HG02763 (cell line): Measurements from ENCODE around the gene R3HDM4.
"Not testable (repeated sequence)": the region's sequence is repeated elsewhere in the genome, so short reads cannot be mapped to it uniquely, and the experiment has no call there.

Experiments used
- ATAC-seq: cut with Tn5 transposase; IDR thresholded peaks from one replicate; pipeline ENCODE4 v1.9.1; 2021; ENCODE audit warnings: mild to moderate bottlenecking, moderate library complexity; ENCODE audit not compliant: unreplicated experiment

R3HDM4 gene

DNA sequence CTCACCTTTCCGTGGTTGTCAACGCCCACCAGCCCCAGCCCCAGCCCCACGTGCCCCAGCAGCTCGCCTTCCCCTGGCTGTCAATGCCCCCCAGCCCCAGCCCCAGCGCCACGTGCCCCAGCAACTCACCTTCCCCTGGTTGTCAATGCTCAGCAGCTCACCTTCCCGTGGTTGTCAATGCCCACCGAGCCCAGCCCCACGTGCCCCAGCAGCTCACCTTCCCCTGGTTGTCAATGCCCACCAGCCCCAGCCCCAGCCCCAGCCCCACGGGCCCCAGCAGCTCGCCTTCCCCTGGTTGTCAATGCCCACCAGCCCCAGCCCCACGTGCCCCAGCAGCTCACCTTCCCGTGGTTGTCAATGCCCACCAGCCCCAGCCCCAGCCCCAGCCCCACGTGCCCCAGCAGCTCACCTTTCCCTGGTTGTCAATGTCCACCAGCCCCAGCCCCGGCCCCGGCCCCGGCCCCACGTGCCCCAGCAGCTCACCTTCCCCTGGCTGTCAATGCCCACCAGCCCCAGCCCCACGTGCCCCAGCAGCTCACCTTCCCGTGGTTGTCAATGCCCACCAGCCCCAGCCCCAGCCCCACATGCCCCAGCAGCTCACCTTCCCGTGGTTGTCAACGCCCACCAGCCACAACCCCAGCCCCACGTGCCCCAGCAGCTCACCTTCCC, 34.9 kb downstream of the R3HDM4 start:
- ATAC-seq, result not testable (repeated sequence)

DNA sequence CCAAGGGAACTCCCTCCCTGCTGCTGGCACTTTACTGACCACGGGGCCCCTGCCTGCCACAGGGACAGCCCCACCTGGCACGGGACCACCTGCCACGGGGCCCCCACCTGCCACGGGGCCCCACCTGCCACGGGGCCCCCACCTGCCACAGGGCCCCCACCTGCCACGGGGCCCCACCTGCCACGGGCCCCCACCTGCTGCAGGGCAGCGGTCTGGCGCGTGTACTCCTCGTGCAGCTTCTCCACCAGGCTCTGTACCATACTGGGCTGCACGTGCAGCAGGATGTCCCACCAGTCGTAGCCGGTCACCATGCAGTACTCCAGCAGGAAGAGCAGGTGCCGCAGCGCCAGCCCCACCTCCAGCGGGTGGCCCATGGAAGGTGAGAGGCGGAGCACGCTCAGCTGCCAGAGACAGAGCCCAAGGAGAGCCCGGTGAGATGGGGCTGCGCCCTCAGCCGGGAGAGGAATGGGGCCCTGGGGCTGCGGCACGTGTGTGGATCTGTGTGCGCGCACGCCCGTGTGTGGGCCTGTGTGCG, 36.2 kb downstream of the R3HDM4 start:
- no peak for ATAC-seq

DNA sequence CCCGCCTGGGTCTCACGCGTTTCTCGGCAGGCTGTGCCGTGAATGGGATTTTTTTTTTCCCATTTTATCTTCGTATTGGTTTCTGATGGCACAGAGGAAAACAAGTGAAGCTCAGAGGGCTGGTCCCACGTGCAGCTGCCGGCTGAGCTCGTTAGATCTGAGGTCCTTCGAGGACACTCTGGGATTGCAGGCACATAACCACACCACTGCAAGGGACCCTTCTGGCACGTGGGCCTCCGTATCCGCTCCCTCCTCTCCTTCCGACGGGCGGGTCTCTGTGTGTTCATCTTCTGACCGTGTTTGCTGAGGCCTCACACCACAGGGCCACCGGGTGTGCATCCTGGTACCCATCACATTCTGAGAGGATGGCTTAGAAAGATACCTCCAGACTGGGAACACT, 36.9 kb downstream of the R3HDM4 start:
- ATAC-seq, result no peak

DNA sequence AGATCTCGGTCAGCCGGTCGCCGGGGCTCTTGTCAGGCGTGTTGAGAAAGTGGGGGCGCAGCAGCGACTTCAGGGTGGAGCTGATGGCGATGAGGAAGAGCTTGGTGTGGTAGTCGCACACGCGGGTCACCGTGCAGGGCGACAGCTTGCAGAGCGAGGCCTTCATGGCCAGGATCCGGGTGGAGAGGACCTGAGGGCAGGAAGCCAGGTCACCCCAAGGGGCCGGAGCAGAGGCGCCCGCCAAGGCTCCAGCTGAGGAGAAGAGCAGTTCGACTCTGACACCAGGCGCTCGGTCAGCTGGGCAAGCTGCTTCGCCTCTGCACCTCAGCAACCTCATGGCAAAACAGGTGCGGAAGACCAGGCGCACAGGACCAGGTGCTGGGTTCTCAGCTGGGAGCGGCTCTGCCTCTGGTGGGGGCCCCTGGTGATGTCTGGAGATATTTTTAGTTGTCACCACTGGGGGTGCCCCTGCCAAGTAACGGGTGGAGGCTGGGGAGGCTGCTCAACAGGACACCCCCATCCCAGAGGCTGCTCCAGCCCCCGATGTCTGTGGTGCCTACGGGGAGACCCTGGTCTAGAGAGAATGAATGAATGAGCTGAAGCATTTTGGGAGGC, 37.6 kb downstream of the R3HDM4 start:
- ATAC-seq, result no peak

DNA sequence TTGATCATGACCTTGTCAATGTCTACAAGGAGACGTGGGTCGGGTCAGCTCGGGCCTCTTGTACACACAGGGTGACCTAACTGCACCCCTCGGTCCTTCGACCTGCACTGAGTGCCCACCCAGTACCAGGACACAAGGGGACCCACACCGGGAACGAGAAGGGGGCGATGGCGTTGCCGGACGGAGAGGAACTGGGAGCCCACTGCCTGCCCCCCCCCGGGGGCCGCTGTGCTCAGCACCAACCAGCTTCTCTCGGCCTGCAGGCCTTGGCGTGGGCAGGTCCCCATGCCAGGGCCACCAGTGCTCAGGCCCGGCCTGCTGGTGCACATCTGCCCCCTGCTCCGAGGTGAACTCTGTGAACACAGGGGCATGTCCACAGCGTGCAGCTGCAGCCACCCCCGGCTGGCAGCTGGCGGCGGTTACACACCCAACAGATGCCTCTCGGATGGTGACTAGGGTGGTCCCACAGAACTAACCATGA, 39.4 kb downstream of the R3HDM4 start:
- no peak for ATAC-seq

DNA sequence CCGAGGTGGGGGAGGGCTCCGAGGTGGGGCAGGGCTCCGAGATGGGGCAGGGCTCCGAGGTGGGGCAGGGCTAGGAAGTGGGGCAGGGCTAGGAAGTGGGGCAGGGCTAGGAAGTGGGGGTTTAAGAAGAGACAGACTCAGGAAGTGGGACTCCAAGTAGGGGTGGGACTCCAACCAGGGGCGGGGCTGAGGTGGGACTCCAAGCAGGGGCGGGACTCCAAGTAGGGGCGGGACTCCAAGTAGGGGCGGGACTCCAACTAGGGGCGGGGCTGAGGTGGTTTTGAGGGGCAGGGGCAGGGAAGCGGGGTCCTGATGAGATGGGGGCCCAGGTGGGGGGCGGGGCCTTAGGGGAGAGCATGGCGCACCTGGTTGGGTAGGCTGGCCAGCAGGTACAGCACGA, 39.9 kb downstream of the R3HDM4 start:
- no peak for ATAC-seq

DNA sequence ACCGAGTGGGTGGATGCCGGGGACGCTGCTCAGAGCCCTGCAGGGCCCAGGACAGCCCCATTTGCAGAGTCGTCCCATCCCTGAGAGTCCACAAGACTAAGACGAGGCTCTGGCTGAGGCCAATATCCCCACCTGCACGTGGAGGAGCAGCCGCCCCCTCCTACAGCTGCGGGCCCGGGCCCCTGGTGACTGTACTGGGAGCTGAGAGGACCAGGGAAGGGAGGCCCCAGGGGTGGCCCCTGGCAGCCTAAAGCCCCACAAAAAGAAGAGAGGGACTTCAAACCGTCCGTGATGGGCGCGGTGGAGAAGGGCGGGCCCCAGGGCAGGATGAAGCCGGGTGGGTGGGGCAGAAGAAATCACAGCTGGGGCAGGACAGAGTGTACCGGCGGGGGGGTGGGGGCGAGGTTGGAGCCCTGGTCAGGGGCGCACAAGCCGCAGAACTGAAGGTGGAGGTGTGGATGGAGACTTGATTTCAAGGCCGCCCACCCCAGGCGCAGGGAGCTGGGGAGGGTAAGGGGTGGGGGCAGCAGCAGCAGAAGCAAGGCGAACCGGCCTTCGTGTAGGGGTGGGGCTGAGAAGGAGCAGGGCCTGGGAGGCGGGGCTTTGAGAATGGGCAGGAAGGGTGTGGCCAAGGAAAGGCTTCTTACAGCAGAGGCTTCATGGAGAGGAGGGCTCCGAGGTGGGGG, 40.6 kb downstream of the R3HDM4 start:
- ATAC-seq, result no peak

DNA sequence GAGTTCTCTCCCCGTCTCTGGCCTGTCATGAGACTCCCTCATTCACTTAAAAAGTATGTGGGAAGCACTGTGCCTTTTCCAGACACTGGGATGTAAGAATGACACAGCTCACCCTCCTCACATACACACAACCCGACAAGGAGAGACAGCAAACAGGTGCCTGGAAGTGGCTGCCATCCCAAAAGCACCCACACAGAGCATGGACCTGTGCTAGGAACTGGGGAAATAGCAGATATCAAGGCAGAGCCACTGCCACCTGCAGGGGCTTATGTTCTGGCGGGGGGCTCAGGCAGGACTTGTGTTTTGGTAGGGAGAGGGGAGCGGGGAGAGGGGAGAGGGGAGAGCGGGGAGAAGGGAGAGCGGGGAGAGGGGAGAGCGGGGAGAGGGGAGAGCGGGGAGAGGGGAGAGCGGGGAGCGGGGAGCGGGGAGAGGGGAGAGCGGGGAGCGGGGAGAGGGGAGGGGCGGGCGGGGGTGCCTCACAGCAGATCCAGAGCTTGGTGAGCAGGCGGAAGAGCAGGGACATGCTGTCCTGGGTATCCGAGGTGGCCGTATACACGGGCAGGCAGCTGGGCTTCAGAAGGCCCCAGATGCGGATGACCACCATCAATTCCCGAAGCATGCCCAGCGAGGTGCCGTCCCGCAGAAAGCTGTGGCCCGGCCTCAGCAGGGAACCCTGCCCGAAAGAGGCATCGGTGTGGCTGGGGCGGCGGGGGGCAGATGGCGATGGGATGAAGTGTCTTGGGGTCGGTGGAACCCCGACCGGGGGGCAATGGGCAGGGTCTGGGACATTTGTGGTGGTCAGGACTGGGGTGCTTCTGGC, 41.4 kb downstream of the R3HDM4 start:
- ATAC-seq, result no peak

DNA sequence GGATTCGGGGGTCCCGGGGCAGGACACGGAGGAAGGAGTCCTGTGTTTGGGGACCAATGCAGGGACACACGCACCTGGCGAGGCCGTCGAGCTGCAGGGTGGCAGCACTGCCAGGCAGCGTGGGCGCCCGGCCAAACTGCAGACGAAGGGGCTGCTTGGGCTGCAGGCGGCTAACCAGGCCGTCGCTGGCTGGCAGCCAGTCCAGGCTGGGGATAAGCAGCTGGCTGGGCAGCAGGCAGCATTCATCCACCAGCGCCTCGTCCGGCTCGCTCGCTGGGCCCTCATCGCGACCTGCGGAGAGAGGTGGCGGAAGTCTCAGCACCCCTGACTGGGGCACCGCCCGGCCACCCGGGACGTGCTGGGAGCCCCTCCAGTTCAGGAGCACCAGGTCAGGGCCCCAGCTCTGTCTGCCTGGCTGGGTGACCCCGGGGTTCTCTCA, 42.0 kb downstream of the R3HDM4 start:
- ATAC-seq, result no peak

DNA sequence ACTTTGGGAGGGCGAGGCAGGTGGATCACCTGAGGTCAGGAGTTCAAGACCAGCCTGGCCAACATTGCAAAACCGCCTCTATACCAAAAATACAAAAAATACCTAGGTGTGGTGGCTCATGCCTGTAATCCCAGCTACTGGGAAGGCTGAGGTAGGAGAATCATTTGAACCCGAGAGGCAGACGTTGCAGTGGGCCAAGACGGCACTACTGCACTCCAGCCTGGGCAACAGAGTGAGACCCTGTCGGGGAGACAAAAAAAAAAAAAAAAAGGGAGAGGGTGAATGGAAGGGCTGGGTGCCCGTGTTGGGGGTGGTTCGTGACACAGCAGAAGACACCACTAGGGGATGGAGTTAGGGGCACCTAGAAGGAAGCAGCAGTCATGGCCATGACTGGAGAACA, 42.7 kb downstream of the R3HDM4 start:
- no peak for ATAC-seq

DNA sequence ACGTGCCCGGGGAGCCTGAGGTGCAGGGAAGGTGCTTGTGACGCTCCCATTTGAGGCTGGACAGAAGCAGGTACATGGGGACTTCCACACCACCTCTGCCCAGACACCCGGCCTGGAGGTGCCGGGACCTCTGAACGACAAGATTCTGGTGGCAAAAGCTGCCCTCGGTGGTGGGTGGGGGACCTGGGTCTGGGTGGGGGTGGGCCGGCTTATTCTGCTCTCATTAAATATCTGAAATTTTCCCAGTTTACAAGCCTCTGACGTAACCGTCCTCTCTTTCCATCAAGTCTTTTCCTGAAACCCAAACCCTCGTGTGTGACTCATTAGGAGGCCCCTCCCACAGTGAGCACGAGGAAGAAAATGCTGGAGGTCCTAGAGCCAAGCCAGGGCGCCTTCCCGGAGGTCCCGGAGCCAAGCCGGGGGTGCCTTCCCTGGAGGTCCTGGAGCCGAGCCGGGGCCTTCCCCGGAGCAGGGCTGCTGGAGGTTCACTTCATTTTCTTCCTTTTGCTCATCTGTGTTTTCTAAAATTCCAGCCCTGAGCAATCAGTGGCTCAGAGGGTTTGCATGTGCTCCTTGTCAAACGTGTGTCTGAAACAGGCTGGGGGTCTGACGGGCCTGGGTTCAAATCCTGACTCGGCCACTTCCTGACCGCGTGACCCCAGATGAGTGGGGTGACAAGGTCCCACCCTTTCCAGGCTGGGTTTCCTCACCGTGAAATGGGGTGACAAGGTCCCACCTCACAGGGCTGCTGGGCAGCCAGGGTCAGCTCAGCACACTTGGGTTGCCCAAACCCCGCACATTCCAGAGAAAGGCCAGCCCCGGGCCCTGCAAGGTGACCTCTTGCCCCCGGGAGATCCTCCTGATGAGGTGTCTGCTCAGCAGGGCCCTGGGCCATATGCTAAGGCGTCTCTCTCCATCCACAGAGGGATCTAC, 43.5 kb downstream of the R3HDM4 start:
- ATAC-seq, result no peak

DNA sequence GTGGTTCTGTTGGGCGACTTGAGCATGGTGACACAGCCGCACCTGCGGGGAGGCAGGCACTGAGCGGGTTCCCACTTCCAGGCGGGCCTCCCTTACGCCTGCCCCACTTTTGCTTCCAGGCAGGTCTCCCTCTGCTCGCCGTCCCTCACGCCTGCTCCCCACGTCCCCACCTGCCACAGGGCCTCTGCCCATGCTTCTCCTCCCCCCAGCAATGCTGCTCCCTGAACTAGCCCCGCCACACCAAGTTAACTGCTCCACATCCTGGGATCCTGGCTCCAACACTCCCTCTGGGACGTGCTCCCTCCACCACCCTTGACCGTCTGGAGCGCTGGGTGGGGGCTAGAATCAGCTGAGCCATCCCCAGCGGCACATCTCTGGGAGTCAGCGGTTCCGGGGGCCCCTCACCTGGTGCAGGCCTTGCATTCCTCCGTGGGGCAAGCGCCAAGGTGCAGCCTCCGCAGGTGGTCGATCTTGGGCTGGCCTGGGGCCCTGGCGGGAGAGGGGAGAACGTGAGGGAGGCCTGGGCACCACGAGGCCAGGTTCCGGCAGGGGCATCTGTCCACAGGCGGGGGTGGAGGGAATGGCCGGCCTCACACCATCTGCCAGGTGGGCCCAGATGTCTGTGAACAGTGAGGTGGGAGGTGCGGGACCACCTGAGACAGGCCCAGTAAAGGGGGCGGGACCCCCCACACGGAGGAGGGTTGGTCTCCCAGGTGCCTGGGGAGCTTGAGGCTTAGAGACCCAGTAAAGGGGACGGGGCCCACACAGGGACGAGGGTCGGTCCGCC, 44.4 kb downstream of the R3HDM4 start:
- no peak for ATAC-seq

DNA sequence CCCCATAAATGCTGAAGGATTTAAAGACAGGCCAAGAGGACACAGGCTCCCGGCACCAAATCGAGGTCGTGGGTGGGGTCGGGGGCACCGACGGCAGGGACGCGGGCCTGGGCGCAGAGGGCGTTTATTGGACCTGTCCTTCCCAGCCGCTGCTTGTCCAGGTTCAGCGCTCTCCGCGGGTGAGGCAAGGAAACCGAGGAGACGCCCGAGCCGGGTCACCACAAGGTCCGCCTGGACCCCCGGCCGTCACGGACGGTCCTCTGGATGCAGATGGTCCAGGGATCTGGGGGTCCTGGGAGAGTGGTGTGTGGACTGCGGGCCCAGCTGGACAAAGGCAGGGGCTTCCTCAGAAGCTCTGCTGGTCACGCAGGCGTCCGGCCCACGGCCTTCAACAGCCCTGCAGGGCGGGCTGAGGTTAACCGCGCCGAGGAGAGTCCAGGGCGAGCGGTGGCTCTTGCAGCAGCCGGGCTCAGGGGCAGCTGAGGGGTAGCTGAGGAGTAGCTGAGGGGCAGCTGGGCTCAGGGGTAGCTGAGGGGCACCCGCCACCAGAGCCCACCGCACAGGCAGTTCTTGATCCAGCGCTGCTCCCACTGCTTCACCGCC, 45.1 kb downstream of the R3HDM4 start:
- ATAC-seq, result no peak

DNA sequence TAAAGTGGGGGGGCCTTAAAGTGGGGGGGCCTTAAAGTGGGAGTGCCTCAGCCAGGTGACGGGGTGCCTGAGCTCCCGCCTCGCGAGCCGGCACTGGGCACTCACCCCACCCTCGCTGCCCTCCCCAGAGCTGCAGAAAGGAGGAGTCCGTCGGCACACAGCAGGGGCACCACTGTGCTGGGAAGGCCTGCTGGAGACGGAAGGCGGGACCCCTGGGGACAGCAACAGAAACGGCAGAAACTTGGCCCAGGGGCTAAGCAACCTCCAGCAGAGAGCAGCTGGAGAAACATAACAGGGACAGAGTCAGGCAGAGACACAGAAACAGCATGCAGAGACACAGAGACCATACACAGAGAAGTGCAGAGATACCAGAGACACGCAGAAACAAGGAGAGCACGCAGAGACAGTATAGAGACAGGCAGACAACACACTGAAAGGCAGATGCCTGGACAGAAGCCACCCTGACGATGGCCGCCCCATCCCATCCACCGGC, 45.7 kb downstream of the R3HDM4 start:
- ATAC-seq, result no peak

DNA sequence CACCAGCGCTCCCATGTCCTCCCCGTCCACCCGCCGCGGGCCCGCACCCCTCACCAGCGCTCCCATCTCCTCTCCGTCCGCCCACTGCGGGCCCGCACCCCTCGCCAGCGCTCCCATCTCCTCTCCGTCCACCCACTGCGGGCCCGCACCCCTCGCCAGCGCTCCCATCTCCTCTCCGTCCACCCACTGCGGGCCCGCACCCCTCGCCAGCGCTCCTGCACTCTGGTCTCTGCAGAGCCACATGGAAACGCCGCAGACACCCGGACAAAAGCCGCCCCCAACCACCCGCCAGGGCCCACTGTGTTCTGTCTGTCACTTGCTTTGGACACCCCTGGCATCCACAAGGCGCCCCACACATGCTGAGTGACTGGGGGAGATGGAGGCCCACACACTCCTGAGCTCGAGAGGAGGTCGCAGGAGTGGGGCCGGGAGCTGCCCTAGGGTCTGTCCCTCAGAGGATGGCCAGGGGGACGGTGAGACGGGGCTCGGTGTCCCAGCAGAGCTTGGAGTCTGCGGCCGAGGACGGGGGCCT, 46.2 kb downstream of the R3HDM4 start:
- no peak for ATAC-seq

DNA sequence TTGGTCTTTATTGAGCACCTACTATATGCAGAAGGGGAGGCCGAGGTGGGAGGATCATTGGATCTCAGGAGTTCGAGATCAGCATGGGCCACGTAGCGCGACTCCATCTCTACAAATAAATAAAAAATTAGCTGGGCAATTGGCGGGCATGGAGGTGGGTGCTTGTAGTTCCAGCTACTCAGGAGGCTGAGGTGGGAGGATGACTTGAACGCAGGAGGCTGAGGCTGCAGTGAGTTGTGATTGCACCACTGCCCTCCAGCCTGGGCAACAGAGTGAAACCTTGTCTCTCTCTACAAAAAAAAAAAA, 49.8 kb downstream of the R3HDM4 start:
- no peak for ATAC-seq

DNA sequence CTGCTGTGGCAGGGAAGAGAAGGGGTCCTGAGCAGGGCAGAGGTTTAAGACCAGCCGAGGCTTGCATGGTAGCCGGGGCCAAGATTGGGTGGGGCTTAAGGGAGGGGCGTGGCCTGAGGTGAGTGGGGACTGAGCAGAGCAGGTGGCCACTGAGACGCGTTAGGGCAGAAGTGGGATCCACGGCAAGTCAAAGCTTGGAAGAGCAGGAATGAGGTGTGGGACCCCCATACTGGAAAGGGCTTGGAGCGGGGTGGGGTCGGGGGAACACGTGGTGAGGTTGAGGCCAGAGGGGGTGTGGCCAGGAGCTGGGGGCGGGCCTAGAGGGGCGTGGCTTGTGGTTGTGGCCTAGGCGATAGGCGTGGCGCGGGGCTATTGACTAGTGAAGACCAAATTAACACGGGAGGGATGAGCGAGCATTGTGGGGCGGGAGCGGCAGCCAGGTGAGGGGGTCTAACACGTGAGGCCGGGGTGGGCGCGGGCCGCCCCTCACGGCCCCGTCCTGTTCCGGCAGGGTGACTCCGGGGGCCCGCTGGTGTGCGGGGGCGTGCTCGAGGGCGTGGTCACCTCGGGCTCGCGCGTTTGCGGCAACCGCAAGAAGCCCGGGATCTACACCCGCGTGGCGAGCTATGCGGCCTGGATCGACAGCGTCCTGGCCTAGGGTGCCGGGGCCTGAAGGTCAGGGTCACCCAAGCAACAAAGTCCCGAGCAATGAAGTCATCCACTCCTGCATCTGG, 50.3 kb downstream of the R3HDM4 start:
- no peak for ATAC-seq
